GM04503 (cell line): Measurements from ENCODE around the gene SFXN4.
A peak's percentile ranks its signal among the peaks of the same experiment; 100 is the strongest.
"Not testable (repeated sequence)": the region's sequence is repeated elsewhere in the genome, so short reads cannot be mapped to it uniquely, and the experiment has no call there.

ENCODE experiments used
- DNase-seq: peaks from one replicate; pipeline ENCODE4 v3.0.0-alpha.2; 2012; ENCODE audit warnings: low read depth

The SFXN4 gene

DNA sequence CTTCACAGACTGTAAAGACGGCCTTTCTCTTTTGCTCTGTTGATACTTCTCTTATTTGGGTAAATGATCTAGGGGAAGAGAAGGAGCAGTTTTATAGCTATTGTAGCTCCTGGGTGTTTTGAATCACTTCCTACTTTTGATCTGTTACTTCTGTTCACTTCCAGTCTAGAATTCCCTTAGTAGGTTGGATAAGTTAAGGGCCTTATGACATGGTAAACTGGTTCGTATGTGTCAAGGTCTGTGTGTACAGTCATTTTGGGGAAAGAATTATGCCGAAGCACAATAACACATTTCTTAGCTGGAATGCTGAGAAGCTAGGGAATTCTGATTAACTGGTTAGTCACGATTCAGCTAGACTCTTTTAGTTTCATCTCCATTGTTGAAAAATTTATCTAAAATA is 53.5 kb downstream of the SFXN4 start:
- DNase-seq: peak; percentile 63

DNA sequence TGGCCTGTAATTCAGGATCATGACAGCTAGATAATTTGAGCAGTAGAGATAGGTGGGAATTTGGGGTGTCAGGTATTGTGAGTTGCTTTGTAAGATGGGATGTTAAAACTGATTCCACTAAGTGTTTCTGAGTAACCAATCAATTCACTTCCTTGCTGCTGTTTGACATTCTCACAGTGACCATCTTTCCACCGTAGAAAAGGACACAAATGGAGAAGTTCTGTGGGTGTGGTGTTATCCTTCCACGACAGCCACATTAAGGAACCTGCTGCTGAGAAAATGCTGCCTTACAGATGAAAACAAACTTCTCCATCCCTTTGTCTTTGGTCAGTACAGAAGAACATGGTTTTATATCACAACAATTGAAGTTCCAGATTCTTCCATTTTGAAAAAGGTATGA is 57.7 kb downstream of the SFXN4 start:
- DNase-seq: not testable (repeated sequence)

DNA sequence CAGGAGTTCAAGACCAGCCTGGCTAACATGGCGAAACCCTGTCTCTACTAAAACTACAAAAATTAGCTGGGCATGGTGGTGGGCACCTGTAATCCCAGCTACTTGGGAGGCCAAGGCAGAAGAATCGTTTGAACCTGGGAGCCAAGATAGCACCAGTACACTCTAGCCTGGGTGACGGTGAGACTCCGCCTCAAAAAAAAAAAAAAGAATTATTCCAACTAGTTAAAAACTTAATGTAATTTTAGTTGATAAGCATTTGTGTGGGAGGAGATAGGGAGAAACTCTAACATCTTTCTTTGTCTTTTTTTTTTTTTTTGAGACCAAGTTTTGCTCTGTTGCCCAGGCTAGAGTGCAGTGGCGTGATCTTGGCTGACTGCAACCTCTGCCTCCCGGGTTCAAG is 58.4 kb downstream of the SFXN4 start:
- not testable (repeated sequence) for DNase-seq

DNA sequence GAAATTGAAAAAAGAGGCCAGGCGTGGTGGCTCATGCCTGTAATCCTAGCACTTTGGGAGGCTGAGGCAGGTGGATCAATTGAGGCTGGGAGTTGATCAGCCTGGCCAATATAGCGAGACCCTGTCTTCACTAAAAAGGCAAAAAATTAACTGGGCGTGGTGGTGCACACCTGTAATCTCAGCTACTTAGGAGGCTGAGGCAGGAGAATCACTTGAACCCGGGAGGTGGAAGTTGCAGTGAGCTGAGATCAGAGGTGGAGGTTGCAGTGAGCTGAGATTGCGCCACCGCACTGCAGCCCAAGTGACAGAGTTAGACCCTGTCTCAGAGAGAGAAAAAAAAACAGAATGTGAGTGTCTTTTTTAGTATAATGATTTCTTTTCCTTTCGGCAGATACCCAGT is 59.6 kb downstream of the SFXN4 start:
- not testable (repeated sequence) for DNase-seq

DNA sequence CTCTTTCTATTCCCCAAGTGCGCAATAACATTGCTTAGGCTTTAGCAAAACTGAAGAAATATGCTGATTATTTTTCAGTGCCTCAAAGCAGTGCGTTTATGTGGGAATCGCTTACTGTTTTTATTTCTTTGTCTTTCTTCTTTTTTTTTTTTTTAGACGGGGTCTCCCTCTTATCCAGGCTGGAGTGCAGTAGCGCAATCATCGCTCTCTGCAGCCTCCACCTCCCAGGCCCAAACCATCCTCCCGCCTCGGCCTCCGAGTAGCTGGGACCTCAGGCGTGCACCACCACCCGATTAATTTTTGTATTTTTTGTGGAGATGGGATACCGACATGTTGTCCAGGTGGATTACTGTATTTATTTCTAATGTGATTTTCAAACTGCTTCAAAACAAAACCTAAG is 60.4 kb downstream of the SFXN4 start:
- no peak for DNase-seq

DNA sequence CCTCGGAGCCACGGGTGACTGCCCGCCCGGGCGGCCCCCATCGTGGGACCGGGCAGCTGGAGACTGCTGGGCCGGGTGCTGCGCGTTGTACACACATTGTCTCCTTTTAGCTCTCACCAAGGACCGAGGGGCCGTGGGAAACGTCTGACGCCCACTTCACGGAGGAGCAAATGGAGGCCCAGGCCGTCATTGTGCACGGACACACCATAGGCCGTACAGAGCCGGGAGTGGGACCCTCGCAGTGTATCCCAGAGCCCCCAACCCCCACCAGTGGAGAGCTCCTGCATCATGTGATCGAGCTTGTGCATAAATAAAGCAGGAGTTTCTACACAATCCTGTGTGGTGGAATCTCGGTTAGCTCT is 60.9 kb downstream of the SFXN4 start:
- DNase-seq: no peak

DNA sequence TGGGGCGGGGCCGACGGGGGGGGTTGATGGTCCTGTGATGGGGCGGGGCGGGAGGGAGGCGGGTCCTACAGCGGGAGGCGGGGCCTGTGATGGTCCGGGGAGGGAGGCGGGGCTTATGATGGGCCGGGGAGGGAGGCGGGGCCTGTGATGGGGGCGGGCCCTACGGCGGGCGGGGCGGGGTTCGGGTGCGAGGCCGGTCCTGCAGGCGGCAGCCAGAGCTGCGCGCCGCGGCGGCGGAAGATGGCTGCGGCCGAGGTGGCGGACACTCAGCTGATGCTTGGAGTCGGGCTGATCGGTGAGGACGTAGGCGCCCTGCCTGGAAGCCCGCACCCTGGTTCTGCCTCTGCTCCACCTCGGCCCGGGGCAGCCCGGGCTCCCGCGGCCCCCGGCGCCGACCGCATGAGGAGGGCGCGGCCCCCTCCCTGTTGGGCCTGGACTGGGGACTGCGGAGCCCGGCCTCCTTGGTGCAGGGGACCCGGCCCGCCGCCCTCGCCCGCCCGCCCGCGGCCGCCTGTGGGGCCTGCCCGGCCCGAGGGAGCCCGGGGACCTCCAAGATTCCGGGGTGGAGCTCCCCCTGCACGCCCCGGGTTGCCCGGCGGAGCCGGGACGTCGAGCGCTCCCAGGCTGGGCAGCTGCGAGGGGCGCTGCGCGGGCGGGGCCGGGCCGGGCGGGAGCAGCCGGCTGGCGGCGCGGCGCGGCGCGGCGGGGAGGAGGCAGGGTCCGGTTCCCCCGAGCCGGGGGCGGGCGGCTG is 61.4 kb downstream of the SFXN4 start, which contains the start of gene DENND10:
TSS of gene DENND10 (plus strand) at position 211 of the 751 bp plus-strand sequence. CDS start at position 241, 30 bp downstream.
- no peak for DNase-seq

DNA sequence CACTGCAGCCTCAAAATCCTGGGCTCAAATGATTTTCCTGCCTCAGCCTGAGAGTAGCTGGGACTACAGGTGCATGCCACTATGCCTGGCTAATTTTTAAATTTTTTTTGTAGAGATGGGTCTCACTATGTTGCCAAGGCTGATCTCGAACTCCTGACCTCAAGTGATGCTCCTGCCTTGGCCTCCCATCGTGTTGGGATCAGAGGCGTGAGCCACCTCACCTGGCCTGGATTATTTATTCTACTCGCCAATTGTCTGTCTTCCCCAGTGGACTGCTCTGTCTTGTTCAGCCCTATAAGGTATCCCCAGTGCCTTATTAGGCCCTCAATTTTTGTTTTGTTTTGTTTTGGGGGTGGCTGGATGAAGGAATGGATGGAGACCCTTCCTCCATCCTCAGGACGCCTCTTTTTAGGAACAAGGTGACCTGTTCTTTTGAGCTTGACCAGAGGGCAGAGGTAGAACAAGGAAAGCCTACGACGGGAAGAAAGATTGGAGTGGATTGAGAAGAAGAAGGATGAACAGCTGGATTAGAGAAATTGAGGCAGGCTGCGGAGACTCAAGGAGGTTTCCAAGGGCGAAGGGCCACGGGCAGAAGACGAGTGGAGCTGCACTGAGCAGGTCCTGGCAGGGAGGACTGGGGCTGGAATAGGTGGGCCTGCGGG is 62.1 kb downstream of the SFXN4 start:
- DNase-seq: no peak

DNA sequence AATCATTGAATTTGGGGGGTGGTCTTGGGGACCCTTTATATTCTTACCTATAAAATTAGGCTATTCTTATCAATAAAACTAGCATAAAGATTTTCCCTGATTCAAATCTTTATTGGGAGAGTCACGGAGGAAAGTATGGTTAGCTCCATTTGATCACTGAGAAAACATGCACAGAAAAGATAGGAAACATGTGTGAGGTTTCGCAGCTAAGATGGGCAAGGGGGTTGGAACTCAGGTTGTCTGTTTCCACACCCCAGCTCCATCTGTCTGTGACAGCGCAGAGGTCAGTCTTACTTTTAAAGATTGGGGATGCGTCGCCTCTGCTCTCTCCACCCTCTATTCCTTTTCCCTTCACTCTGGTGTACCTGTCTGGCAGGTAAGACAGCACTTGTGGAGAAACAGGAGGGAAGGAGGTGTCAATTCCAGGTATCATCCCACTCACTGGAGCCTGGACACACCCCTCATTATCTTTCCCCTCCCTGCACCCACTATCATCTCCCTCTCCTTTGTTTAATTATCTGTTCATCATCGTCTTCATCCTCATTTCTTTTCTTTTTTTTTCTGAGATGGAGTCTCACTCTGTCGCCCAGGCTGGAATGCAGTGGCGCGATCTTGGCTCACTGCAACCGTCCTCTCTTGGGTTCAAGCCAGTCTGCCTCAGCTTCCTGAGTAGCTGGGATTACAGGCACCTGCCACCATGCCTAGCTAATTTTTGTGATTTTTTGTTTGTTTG is 64.0 kb downstream of the SFXN4 start:
- DNase-seq: no peak

DNA sequence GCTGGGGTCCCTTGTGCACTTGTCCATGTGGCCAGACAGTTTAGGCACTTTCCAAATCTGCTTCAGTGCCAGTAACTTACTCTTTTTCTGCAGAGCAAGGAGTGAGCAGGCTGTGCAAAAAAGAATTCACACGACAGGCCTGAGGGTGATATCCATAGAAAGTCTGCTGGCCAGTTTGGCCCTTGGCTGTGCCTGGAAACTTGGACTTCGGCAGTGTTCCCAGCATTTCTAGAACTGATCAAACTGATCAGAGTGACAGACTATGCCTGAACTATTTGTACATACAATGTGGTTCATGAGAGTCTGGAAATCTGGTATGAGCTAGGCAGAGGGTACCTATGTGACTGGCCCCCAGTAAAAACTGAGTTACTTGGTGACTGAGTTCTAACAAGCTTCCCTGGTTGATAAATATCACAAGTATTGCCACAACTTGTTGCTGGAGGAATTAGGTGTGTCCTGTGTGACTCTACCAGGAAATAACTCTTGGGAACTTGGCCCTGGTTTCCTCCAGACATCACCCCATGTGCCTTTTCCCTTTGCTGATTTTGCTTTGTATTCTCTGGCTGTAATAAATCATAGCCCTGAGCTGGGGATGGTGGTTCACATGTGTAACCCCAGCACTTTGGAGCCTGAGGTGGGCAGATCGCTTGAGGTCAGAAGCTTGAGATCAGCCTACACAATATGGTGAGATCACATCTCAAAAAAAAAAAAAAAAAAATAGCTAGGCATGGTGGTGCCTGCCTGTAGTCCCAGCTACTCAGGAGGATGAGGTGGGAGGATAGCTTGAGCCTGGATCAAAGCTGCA is 64.9 kb downstream of the SFXN4 start:
- DNase-seq: no peak

DNA sequence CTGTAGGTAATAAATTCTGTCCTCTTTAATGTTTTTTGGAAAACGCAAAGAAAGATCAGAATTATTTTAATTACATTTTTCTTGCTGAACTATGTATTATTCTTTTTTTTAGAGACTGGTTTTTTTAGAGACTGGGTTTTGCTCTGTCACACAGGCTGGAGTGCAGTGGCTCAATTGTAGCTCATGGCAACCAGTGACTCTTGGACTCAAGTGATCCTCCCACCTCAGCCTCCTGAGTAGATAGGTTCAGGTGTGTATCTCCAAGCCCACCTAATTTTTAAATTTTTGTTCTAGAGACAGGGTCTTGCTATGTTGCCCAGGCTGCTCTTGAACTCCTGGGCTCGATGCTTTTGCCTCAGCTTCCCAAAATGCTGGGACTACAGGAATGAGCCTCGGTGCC is 66.9 kb downstream of the SFXN4 start:
- no peak for DNase-seq

DNA sequence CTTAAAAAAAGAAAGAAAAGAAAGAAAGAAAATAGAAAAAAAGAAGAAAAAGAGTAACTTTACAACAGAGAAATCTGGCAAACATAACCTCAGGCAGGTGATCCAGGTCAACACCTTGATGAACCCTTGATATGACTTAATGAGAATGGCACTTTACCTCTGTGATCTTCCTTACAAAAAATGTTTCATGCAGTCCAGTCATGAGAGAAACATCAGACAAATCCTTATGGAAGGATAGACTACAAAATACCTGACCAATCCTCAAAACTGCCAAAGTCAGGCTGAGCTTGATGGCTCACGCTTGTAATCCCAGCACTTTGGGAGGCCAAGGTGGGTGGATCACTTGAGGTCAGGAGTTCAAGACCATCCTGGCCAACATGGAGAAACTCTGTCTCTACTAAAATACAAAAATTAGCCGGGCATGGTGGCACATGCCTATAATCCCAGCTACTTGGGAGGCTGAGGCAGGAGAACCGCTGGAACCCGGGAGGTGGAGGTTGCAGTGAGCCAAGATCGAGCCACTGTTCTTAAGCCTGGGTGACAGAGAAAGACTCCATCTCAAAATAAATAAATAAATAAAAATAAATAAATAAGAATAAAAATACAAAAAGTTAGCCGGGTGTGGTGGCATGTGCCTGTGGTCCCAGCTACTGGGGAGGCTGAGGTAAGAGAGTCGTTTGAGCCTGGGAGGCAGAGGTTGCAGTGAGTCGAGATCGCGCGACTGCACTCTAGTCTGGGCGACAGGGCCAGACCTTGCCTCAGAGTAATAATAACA is 68.7 kb downstream of the SFXN4 start:
- DNase-seq: not testable (repeated sequence)

DNA sequence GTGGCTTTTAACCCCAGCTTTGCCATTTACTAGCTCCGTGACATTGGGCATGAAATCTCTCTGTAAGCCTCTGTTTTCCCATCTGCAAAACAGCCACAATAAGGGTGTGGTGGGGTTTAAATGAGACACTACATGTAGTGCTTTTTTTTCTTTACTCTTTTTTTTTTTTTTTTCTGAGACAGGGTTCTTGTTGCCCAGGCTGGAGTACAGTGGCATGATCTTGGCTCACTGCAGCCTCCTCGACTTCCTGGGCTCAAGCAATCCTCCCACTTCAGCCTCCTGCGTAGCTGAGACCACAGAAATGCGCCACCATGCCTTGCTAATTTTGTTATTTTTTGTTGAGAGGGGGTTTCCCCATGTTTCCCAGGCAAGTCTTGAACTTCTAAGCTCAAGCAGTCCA is 69.9 kb downstream of the SFXN4 start:
- DNase-seq: no peak

DNA sequence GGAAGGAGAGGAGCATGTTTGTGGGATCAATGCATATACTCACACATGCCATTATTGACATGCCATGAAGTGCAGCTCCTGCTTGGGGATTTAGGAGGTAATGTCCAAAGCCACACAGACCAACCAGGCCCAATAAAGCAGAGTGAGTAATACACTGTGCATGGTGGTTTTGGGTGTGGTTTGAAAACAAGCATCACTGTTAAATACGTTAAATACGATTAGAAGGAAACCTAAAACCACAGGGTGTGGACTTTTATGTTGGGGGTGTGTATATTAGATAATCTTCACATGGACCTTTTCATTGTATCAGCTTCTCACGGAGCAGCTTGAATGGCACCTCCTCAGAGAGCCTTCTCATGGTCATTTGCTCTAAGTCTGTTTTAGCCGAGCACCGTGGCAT is 74.5 kb downstream of the SFXN4 start:
- DNase-seq: peak; percentile 61
